Loucy (cell line): ENCODE data around the gene MAPK14.

Experiments
- H2AFZ ChIP-seq: fragments of 200-600 bp; sonication (generic); 2 replicates; pipeline ENCODE4 v1.6.0; 2016; ENCODE audit warnings: antibody characterized with exemption, mild to moderate bottlenecking, low read length, moderate library complexity
- H3F3A ChIP-seq: fragments of 200-600 bp; 2 replicates; pipeline ENCODE4 v1.6.0; 2016; ENCODE audit warnings: antibody characterized with exemption, low read depth, mild to moderate bottlenecking
- H3K27me3 ChIP-seq: fragments of 200-600 bp; sonication (generic); 2 replicates; pipeline ENCODE4 v1.6.1; 2014; ENCODE audit warnings: low read length, mild to moderate bottlenecking; ENCODE audit not compliant: insufficient read depth, poor library complexity, severe bottlenecking
- H3K36me3 ChIP-seq: fragments of 200-600 bp; sonication (generic); 2 replicates; pipeline ENCODE4 v1.6.1; 2016; ENCODE audit warnings: low read length; ENCODE audit not compliant: insufficient read depth
- H3K4me1 ChIP-seq: fragments of 200-600 bp; sonication (generic); 2 replicates; pipeline ENCODE4 v1.5.1; 2014; ENCODE audit warnings: low read length, mild to moderate bottlenecking; ENCODE audit not compliant: insufficient read depth, poor library complexity, severe bottlenecking
- H3K4me2 ChIP-seq: fragments of 200-600 bp; sonication (generic); 2 replicates; pipeline ENCODE4 v1.6.0; 2014; ENCODE audit warnings: antibody characterized with exemption, low read length, low read depth, mild to moderate bottlenecking; ENCODE audit not compliant: poor library complexity, severe bottlenecking
- H3K4me3 ChIP-seq: fragments of 200-600 bp; sonication (generic); 2 replicates; pipeline ENCODE4 v1.5.1; 2014; ENCODE audit warnings: low read length, mild to moderate bottlenecking, mixed read lengths; ENCODE audit not compliant: poor library complexity, severe bottlenecking
- H3K79me2 ChIP-seq: fragments of 200-600 bp; sonication (generic); 2 replicates; pipeline ENCODE4 v1.6.1; 2014; ENCODE audit warnings: low read length; ENCODE audit not compliant: insufficient read depth
- H3K9ac ChIP-seq: fragments of 200-600 bp; sonication (generic); 2 replicates; pipeline ENCODE4 v1.6.0; 2014; ENCODE audit warnings: mild to moderate bottlenecking, low read depth, low read length, moderate library complexity; ENCODE audit not compliant: poor library complexity, severe bottlenecking
- H3K9me2 ChIP-seq: fragments of 200-600 bp; sonication (generic); replicated peaks from 2 replicates; pipeline ENCODE4 v1.6.1; 2016; ENCODE audit warnings: low read depth, low read length, mixed read lengths
- H3K9me3 ChIP-seq: fragments of 200-600 bp; sonication (generic); 2 replicates; pipeline ENCODE4 v1.6.1; 2014; ENCODE audit warnings: mild to moderate bottlenecking, antibody characterized with exemption, low read length, low read depth; ENCODE audit not compliant: insufficient read depth
- H4K20me1 ChIP-seq: fragments of 200-600 bp; sonication (generic); 2 replicates; pipeline ENCODE4 v1.6.0; 2014; ENCODE audit warnings: antibody characterized with exemption, low read length, mild to moderate bottlenecking; ENCODE audit not compliant: insufficient read depth, poor library complexity, severe bottlenecking
- EZH2phosphoT487 ChIP-seq: fragments of 200-600 bp; IDR thresholded peaks from 2 replicates; pipeline ENCODE4 v1.6.1; 2018; ENCODE audit warnings: antibody characterized with exemption, mild to moderate bottlenecking, moderate library complexity, borderline replicate concordance
- TF ChIP-seq, protein P1 (sequence below): fragments of 200-600 bp; sonication (generic); conservative IDR thresholded peaks from 2 replicates; pipeline ENCODE4 v1.5.1; 2014; ENCODE audit warnings: mild to moderate bottlenecking, antibody characterized with exemption, low read length

Gene MAPK14

DNA sequence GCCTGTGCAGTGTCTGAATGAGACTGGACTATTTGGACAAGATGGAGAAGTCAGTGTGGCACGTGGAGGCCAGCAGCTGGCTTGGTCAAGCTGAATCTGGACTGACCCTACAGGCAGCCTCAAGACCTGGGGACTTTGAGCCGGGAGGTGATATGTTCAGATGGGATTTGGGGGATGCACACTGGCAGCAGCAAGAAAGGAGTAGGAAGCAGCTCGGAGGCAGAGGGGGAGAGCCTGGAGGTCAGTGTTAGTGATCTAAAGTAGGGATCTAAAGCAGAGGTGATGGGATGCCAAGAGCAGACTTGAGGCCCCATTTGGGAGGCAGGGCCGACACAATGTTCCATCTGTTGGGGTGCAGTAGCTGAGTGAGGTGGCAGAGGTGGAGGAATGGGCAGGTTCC lies 105.5 kb downstream of the MAPK14 start:
- Histone ChIP-seq H3K9ac (no peak overlapping the region), H2AFZ (no peak overlapping the region), H4K20me1 (no peaks in the 10 kb centered on the region), H3K9me3 (no peaks in the 10 kb centered on the region), H3K4me3 (no peak overlapping the region), H3F3A (no peaks in the 10 kb centered on the region), H3K9me2 (no peaks in the 10 kb centered on the region), H3K4me2 (no peak overlapping the region), H3K27me3 (no peaks in the 10 kb centered on the region), H3K79me2 (no peaks in the 10 kb centered on the region), H3K36me3 (no peaks in the 10 kb centered on the region), H3K4me1 (peaks cover 13% of the 10 kb centered on the region)
- no peak for TF ChIP-seq EZH2phosphoT487
- TF ChIP-seq, protein P1, sequence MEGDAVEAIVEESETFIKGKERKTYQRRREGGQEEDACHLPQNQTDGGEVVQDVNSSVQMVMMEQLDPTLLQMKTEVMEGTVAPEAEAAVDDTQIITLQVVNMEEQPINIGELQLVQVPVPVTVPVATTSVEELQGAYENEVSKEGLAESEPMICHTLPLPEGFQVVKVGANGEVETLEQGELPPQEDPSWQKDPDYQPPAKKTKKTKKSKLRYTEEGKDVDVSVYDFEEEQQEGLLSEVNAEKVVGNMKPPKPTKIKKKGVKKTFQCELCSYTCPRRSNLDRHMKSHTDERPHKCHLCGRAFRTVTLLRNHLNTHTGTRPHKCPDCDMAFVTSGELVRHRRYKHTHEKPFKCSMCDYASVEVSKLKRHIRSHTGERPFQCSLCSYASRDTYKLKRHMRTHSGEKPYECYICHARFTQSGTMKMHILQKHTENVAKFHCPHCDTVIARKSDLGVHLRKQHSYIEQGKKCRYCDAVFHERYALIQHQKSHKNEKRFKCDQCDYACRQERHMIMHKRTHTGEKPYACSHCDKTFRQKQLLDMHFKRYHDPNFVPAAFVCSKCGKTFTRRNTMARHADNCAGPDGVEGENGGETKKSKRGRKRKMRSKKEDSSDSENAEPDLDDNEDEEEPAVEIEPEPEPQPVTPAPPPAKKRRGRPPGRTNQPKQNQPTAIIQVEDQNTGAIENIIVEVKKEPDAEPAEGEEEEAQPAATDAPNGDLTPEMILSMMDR: no peak

DNA sequence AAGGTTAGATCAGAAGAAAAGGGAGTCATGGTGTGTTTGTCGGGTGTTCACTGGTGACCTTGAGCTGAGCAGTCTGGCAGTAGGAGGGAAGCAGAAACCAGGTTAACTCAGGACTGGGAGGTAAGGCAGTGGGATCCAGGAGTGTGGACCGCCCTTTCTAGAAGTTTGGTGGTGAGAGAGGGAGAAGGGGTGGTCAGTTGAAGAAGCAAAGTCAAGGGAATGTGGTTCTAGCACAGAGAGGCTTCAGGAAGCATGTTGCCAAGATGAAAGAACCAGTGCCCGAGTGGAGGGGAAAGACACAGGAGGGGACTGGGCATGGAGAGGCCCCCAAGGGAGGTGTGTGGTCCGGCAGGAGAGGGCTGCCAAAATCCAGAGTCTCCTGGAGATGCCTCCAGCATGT lies 106.3 kb downstream of the MAPK14 start:
- Histone ChIP-seq H3K9ac (no peak overlapping the region), H3K4me2 (no peak overlapping the region), H4K20me1 (no peaks in the 10 kb centered on the region), H3K9me3 (no peaks in the 10 kb centered on the region), H3K4me3 (no peak overlapping the region), H3K27me3 (no peaks in the 10 kb centered on the region), H3K36me3 (no peaks in the 10 kb centered on the region), H3K4me1 (peaks cover 5% of the 10 kb centered on the region), H3K79me2 (no peaks in the 10 kb centered on the region), H2AFZ (no peak overlapping the region), H3F3A (no peaks in the 10 kb centered on the region), H3K9me2 (no peaks in the 10 kb centered on the region)
- TF ChIP-seq, protein P1: no peak
- no peak for TF ChIP-seq EZH2phosphoT487

- H3K36me3 ChIP-seq: no peaks in the 10 kb centered on the region
- H3F3A ChIP-seq: no peaks in the 10 kb centered on the region
- peaks cover 12% of the 10 kb centered on the region for H3K4me1 ChIP-seq
- no peaks in the 10 kb centered on the region for H3K79me2 ChIP-seq
- H3K4me2 ChIP-seq: no peak overlapping the region
- no peak overlapping the region for H2AFZ ChIP-seq
- H3K9ac ChIP-seq: no peak overlapping the region
- TF ChIP-seq, protein P1: no peak
- no peak for TF ChIP-seq EZH2phosphoT487
- H3K9me3 ChIP-seq: no peaks in the 10 kb centered on the region
- no peaks in the 10 kb centered on the region for H4K20me1 ChIP-seq
- H3K9me2 ChIP-seq: no peaks in the 10 kb centered on the region
- H3K4me3 ChIP-seq: no peak overlapping the region
- H3K27me3 ChIP-seq: no peaks in the 10 kb centered on the region
These were observed 107.6 kb downstream of the MAPK14 start for GRCh38 chr6:36135053-36135731.
